ENCODE measurements around the gene CCSER1. TPM values are rescaled to one million over a fixed set of nuclear protein-coding genes. Genes with fewer than 3 reads are reported as not detected.

Gene CCSER1
- total RNA-seq, 4 donors from 2014 or later, result 27.5 to 66.5 (median 54.3) TPM

- no peak for DNase-seq
- Histone ChIP-seq H3K9me3 (no peaks in the 10 kb centered on the region), H3K36me3 (no peaks in the 10 kb centered on the region), H3K4me3 (no peak overlapping the region), H3K4me1 (no peaks in the 10 kb centered on the region), H3K27me3 (no peaks in the 10 kb centered on the region), H3K27ac (no peak overlapping the region)
- TF ChIP-seq CTCF (IDR thresholded peaks at IDR 0.05), result no peak
- no peak for TF ChIP-seq POLR2A (IDR thresholded peaks at IDR 0.05)
Observed at GRCh38 chr4:90990284-90990683, 863.1 kb downstream of the CCSER1 start.

- Histone ChIP-seq H3K36me3 (no peaks in the 10 kb centered on the region), H3K4me3 (no peak overlapping the region), H3K4me1 (no peaks in the 10 kb centered on the region), H3K9me3 (no peaks in the 10 kb centered on the region), H3K27ac (no peak overlapping the region), H3K27me3 (no peaks in the 10 kb centered on the region)
- no peak for DNase-seq
- TF ChIP-seq CTCF (IDR thresholded peaks at IDR 0.05), result no peak
- no peak for TF ChIP-seq POLR2A (IDR thresholded peaks at IDR 0.05)
Observed at GRCh38 chr4:90992213-90992612, 865.0 kb downstream of the CCSER1 start.

- H3K27ac ChIP-seq, result no peak overlapping the region
- H3K4me3 ChIP-seq, result no peak overlapping the region
- H3K9me3 ChIP-seq, result no peaks in the 10 kb centered on the region
- no peaks in the 10 kb centered on the region for H3K36me3 ChIP-seq
- no peaks in the 10 kb centered on the region for H3K4me1 ChIP-seq
- no peak for TF ChIP-seq CTCF (IDR thresholded peaks at IDR 0.05)
- no peak for TF ChIP-seq POLR2A (IDR thresholded peaks at IDR 0.05)
- no peak for DNase-seq
- no peaks in the 10 kb centered on the region for H3K27me3 ChIP-seq
Observed at GRCh38 chr4:90994851-90995574, 867.8 kb downstream of the CCSER1 start.

- Histone ChIP-seq H3K27me3 (no peaks in the 10 kb centered on the region), H3K4me1 (no peaks in the 10 kb centered on the region), H3K27ac (no peak overlapping the region), H3K9me3 (no peaks in the 10 kb centered on the region), H3K4me3 (no peak overlapping the region), H3K36me3 (no peaks in the 10 kb centered on the region)
- TF ChIP-seq CTCF (IDR thresholded peaks at IDR 0.05), result no peak
- no peak for TF ChIP-seq POLR2A (IDR thresholded peaks at IDR 0.05)
- no peak for DNase-seq
Observed at GRCh38 chr4:90995996-90996395, 868.8 kb downstream of the CCSER1 start.

- Histone ChIP-seq H3K27ac (no peak overlapping the region), H3K9me3 (no peaks in the 10 kb centered on the region), H3K27me3 (no peaks in the 10 kb centered on the region), H3K4me3 (no peak overlapping the region), H3K36me3 (no peaks in the 10 kb centered on the region), H3K4me1 (no peaks in the 10 kb centered on the region)
- DNase-seq, result no peak
- TF ChIP-seq POLR2A (IDR thresholded peaks at IDR 0.05) (no peak), CTCF (IDR thresholded peaks at IDR 0.05) (no peak)
Observed at GRCh38 chr4:90996813-90997212, 869.6 kb downstream of the CCSER1 start.
